ENCODE measurements around the gene PEMT.
"Not testable (repeated sequence)": the region's sequence is repeated elsewhere in the genome, so short reads cannot be mapped to it uniquely, and the experiment has no call there.

The PEMT gene

GRCh38 chr17:17591355-17592298 lies at the start of gene PEMT:
TSS of gene PEMT (minus strand) at chr17:17591708. CDS start at chr17:17591626, 82 bp downstream.
- peak; percentile 97 for DNase-seq

- not testable (repeated sequence) for DNase-seq
Measured at GRCh38 chr17:17639661-17640270, 48.3 kb upstream of the PEMT start.

- no peak for DNase-seq
Measured at GRCh38 chr17:17638467-17638866, 47.0 kb upstream of the PEMT start.

GRCh38 chr17:17636272-17636885 lies 44.9 kb upstream of the PEMT start:
- no peak for DNase-seq

GRCh38 chr17:17635537-17636271 lies 44.2 kb upstream of the PEMT start:
- DNase-seq = not testable (repeated sequence)

GRCh38 chr17:17635126-17635525 lies 43.6 kb upstream of the PEMT start:
- DNase-seq = no peak

GRCh38 chr17:17633310-17633709 lies 41.8 kb upstream of the PEMT start:
- DNase-seq = no peak

GRCh38 chr17:17632690-17633089 lies 41.2 kb upstream of the PEMT start:
- not testable (repeated sequence) for DNase-seq

- peak; percentile 38 for DNase-seq
Measured at GRCh38 chr17:17628388-17629008, 37.0 kb upstream of the PEMT start.

GRCh38 chr17:17626840-17627239 lies 35.3 kb upstream of the PEMT start:
- no peak for DNase-seq

- no peak for DNase-seq
Measured at GRCh38 chr17:17626151-17626805, 34.8 kb upstream of the PEMT start.

- DNase-seq = no peak
Measured at GRCh38 chr17:17624741-17625140, 33.2 kb upstream of the PEMT start.

GRCh38 chr17:17623904-17624303 lies 32.4 kb upstream of the PEMT start:
- no peak for DNase-seq

GRCh38 chr17:17621254-17621653 lies 29.7 kb upstream of the PEMT start:
- DNase-seq = no peak

- DNase-seq = peak; percentile 63
Measured at GRCh38 chr17:17613708-17614114, 22.2 kb upstream of the PEMT start.

GRCh38 chr17:17612085-17613022 lies 20.8 kb upstream of the PEMT start:
- no peak for DNase-seq

GRCh38 chr17:17609121-17609520 lies 17.6 kb upstream of the PEMT start:
- DNase-seq = no peak

GRCh38 chr17:17606416-17607000 lies 15.0 kb upstream of the PEMT start:
- DNase-seq = no peak

- DNase-seq = no peak
Measured at GRCh38 chr17:17605729-17606088, 14.2 kb upstream of the PEMT start.

GRCh38 chr17:17605083-17605728 lies 13.7 kb upstream of the PEMT start:
- no peak for DNase-seq

Data from activated CD4-positive, alpha-beta T cell treated with anti-CD3 and anti-CD28 coated beads, Interleukin-2, amount 50 U/mL, for 16 hours (primary cell).